Stimulated activated CD8-positive, alpha-beta memory T cell treated with anti-CD3 and anti-CD28 coated beads, Interleukin-7, amount 100 ng/mL, for 1 hour (primary cell): ENCODE results near the gene TMED8.
"Not testable (repeated sequence)": the region's sequence is repeated elsewhere in the genome, so short reads cannot be mapped to it uniquely, and the experiment has no call there.

Source experiments
- DNase-seq, 2 donors: peaks; one replicate each; pipeline ENCODE4 v3.0.0-alpha.2; 2020; ENCODE audit warnings: low read depth in 2 of 2

TMED8 gene

DNA sequence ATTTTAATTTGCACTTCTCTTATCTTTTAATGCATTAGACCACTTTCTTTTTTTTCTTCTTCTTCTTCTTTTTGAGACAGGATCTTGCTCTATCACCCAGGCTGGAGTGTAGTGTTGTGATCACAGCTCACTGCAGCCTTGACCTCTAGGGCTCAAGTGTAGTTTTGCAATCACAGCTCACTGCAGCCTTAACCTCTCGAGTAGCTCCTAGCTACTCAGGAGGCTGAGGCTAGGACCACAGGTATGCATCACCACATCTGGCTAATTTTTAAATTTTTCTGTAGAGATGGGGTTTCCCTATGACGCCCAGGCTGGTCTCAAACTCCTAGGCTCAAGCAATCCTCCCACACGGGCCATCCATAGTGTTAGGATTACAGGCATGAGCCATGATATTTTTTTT, 12.7 kb downstream of the TMED8 start:
- no peak for DNase-seq

DNA sequence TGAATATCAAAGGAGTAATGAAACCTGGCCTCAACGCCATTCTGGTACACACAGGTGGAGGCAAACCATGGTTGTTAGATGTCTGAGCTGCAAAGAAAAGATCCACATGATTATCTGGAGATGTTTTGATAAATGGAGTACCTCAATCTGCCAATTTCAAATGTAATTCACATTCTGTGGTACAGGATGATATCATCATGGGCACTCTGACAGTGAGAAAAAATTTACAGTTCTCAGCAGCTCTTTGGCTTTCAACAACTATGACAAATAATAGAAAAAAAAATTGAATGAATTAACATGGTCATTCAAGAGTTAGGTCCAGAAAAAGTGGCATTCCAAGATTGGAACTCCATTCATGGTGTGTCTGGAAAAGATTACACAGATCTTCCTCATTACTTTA, 17.3 kb downstream of the TMED8 start:
- no peak for DNase-seq

DNA sequence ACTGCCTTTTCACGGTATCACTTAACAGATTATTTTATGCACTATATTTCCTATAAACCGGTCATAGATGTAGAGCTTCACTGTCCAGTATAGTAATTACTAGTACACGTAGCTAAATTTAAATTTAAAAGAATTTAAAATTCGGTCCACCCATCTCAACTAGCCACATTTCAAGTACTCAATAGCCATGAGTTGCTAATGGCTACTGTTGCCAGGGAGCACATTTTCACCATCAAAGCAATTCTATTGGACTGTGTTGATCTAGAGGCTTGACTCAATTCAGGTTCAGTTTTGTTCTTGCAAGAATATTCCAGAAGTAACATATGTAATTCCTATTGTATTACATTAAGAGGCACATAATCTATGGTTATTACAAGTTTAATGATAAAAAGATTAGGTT, 20.0 kb downstream of the TMED8 start:
- DNase-seq: no peak

DNA sequence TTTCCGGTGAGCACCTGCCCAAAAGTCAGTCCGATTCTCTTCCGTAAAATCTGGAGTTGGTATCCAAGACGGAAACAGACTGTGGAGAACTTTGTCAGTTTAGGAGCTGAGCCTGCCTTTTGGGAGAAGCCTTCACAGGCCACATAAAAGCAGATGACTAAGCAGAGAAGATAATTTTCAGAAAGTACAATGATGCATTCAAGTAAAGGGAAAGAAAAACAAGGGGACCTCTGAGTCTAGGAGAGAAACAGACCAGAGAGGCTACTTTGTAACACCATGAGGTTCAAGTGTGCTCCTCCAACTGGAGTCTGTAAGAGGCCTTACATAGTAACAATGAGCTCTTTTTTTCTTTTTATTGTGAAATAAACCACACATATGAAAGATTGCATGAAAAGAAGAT, 21.1 kb downstream of the TMED8 start:
- DNase-seq: no peak

GRCh38 chr14:77353469-77354141, 23.3 kb downstream of the TMED8 start:
- no peak for DNase-seq

DNA sequence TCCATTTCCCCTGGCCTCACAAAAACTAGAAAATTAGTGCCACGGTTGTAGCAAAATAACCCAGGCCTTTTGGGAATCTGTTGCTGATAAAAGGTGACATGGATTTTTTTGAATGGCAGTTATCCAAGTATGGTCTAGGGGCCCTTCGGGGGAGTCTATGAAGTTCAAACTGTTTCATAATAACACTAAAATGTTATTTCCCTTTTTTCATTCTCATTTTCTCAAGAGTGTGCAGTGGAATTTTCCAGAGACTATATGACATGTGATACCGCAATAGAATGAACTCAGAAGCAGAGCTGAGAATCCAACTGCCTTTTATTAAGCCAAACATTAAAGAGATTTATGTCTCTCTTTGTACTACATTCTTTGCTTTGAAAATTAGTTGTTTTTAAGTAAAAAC, 29.1 kb downstream of the TMED8 start:
- DNase-seq: no peak

GRCh38 chr14:77346495-77346894, 30.4 kb downstream of the TMED8 start:
- DNase-seq: no peak

DNA sequence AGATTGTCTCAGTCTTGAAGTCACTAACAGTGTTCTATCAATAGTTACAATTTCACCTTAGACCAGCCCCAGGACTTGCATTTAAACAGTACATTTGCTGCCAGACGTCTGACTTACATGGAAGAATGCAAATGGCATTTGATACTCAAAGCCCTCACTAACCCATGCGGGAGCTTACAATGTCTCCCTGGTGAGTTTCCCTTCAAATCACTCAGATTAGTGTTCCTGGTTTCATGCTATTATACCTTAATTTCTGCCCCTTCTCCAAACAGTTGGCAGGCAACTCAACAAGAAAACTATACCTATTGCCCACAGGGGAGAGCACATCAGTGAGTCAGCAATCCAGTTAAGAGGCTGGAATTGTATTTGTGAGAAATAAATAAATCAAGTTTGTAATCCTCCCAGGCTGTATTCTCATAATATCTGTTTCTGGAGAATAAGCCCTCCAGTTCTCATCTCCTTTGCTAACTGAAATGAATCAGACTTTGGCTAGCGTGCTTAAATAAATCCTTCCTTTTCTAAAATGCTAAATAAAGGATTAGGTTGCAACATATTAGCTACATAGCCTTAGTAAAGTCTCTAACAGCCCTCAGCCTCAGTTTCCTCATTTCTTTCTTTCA, 32.4 kb downstream of the TMED8 start:
- DNase-seq: no peak

DNA sequence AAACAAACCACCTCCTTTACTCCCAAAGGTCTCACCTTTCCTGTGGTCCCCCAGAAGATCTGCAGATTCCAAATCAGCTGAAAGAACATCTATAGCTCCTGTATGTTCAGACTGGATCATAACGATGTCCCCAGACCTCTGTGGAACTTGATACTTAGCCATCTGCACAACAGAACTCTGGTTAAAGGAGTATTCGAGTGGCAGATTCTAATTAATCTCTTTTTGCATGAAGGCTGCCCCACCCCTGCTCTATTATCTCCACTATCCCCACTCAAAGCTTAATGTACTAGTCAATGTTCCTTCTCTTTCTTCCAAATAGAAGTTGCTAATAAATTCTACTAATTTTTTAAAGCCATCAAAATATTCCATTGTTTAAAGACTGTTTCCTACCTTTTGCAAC, 33.2 kb downstream of the TMED8 start:
- no peak for DNase-seq

DNA sequence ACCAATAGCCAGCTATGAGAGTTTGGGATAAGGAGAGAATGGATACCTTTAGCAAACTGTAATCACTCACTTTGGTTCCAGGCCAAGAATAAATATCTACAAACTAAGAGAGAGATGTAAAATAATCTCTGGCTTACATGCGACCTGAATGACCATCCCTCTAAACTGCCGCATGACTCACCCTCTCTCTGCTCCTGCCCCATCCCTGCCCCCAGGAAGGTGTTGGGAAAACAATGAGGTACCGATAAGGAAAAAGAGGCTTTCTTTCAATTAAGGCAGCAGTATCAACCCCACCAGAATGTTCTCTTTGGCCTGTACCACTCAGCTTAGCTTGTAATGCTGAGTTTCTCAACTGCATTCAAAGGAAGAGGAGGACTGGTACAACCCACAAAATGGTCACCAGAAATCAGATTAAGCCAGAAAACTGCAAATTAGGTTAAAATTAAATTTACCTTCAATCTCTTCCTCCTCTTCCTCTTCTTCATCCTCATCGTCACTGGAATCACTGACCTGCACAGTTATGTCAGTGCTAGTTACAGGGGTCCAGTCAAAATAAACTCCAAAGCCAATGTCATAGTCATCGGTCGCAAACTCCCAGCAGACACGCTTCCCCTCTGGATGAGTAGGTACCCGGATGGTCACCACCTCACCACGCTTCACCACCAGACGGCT, 34.0 kb downstream of the TMED8 start:
- DNase-seq: no peak

DNA sequence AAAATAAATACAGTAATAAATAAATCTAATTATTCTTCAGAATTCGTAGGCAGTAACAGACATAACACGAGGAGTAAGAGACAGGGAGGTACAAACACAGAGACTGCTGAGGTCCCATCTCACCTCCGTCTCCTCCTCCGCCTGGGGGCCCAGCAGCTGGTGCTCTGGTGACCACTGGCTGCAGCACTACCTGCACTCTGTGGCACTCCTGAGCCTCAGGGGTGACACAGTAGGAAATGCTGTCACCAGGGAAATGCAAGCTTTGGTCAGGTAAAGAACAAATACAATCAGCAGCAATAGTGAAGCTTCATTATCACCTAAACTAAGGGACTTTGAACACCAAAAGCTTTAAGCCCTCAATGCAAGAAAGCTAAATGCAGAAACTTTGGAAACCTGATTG, 36.5 kb downstream of the TMED8 start:
- DNase-seq: no peak

GRCh38 chr14:77339407-77339806, 37.5 kb downstream of the TMED8 start:
- no peak for DNase-seq

GRCh38 chr14:77338302-77338701, 38.6 kb downstream of the TMED8 start:
- no peak for DNase-seq

DNA sequence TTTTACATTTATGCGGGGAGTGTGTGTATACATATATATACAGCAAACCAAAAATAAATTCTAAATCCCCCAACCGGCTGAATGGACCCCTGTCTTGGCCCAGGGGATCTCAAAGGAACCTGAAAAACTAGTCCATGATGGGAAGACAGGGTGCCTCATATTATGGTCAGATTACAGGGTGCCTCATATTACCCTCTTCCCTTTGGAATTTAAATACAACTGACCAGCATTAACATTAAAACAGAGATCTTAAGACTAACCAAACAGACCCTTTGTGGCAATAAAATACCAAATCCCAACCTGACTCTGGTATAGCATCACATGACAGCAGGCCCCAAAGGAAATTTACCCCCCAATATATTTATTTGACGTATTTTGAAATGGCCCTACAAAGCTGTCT, 39.0 kb downstream of the TMED8 start:
- no peak for DNase-seq

- DNase-seq: not testable (repeated sequence)
Observed at GRCh38 chr14:77337255-77337654, 39.6 kb downstream of the TMED8 start.

DNA sequence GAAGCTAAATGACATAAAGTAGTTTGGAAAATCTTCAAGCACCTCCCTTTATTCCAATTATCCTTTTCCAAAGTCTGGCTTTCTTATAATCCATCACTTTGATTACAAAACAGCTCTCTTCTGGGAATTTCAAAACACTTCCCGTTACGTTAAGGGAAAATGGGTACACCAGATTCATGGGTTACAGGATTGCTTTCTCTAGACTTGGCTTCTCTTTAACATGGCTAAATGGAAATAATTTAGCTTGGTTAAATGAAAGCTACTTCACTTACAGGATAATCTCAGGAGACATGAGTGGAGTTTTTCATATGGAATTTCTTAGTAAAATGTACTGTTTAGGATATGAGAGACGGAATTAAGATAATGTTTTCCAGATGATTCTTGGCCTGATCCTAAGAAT, 41.3 kb downstream of the TMED8 start:
- no peak for DNase-seq

DNA sequence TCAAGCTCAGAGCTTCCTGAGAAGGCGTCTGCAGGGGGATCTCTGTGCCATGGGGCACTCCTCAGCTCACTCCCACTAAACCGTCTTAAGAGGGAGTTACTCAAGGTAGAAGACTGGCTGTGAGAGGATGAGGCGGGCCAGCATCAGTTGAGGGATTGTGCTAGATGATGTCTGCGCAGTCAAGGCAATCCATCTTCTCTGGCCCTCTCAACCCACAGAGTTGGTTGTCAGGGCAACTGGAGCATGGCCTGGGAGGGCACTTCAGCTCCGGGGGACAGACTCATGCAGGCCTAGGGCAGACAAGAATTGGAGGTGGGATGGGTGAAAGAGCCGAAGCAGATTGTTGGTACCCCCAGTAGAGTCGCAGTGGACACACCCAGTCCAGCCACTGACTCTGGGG, 47.0 kb downstream of the TMED8 start:
- DNase-seq: no peak

DNA sequence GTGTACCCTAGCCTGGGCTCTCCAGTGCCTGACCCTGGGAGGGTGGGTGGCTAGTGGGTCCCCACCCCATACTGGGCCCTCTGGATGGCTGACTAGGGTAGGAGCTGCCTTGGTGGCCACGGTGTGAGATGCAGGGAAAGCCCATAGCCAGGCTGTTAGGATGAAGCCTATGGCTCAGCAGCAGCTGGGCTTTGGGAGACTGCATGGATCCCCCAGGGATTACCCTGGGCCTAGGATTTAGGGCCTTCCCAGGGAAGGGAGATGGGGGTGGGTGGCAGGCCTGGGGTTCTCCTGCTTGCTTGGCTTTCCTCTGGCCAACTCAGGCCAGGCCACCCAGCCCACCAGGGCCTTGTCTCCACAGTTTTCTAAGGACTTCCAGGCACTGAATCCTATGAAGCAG, 49.8 kb downstream of the TMED8 start:
- no peak for DNase-seq

DNA sequence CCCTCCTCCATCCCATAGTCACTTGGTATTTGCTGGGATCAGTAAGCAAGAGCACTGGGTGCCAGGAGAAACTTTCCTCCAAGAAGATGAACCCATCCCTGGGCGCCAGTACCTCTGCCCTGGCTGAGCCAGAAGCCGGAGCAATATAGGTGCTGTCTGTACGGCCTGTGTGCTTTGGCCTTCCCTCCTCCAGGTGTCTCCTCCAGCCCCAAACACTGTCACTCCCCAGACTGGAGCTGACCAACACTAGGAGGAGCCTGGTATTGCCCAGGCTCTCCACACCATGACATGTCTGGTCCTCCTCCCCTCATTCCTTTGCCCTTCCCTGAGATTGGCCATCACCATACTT, 51.2 kb downstream of the TMED8 start:
- DNase-seq: no peak

DNA sequence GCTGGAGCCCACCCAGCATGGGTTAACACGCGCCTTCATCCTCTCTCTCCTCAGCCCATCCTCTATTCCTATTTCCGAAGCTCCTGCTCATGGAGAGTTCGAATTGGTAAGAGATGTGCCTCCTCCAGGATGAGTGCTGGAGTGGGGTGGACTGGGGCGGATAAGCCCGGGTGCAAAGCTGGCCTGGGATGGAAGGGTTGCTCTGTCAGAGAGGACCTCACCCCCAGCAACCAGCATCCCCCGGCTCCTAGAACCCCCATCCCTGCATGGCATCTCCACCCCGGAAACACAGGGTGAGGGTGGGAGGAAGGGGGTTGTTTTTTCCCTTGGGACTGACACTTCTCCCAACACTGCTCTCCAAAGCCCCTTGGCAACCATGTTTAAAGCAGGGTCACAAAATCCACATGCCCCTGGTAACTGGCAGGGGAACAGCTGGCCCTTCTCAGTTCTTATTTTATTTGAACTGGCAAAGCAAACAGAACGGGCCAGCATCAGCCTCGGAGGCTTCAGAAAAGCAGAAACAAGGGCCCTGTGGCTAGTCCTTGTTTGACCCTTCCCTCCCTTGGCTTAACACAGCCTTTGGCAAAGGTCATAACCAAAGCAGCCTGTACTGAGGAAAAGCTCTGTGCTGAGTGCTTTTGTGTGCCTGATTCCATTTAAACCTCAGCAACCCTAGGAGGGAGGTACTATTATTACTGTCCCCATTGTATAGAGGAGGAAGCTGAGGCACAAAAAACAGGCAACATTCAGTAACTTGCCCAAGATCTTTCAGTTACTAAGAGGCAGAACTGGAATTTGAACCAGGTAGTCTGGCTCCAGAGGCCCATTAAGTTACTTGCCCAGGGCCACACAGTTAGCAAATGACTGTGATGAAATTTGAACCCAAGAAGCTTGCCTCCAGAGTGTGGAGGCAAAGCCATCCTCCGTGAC, 51.8 kb downstream of the TMED8 start:
- DNase-seq: no peak

DNA sequence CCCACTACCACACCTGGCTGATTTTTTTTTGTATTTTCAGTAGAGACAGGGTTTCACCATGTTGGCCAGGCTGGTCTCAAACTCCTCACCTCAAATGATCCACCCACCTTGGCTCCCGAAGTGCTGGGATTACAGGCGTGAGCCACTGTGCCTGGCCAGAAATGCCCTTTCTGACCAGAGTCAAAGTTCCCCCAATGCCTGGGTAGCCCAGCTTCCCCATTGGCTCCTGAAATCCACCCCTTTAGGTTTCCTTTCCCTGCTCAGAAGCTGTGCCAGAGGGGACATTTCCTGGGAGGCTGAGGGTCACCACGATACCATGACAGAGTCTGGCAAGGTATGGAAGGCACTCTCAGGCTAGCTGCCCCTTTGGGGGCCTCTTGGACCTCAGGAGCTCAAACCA, 52.6 kb downstream of the TMED8 start:
- DNase-seq: no peak

DNA sequence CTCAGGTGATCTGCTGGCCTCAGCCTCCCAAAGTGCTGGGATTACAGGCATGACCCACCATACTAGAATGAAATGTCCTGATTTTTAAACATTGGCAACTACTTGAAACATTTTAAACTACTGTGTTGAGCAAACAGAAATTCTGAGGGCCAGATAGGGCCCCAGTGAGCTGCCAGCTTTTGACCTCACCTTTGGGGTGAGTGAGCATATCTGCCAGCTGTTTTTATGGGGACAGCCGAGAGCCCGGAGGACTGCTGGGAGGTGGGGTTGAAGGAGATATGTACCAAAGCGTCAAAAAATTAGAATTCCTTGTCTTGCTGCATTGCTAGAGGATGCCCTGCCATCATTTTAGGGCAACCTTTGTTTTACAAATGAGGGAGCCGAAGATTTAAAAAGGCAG, 53.3 kb downstream of the TMED8 start:
- no peak for DNase-seq
